Measurements from ENCODE around the gene FADS1. TPM values are rescaled to one million over a fixed set of nuclear protein-coding genes. Genes with fewer than 3 reads are reported as not detected.

FADS1 gene
- total RNA-seq, 1 donor from 2014 or later, result 24.1 TPM

DNA sequence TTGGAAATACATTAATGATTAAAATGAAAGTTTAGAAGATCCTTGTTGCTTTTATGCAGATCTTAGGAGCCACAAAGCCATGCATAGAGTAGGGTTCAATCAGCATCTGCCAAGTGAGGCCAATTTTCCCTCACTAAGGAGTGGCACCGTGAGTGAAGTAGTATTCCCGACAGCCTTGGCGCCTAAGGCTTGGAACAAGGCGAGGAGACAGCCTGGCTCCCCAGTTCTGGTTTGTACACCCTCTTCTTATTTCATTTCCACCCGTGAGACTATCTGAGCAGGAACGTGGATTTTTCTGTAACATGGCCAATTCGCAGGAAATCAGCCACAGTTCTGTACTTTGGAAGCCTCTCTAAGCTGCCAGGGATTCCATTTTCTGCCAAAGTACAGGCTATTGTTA, 33.9 kb upstream of the FADS1 start:
- intact Hi-C loops (cut with micrococcal nuclease), result no loop called here
- no peaks in the 10 kb centered on the region for H3K9me3 ChIP-seq (replicated peaks)
- TF ChIP-seq, protein P1, sequence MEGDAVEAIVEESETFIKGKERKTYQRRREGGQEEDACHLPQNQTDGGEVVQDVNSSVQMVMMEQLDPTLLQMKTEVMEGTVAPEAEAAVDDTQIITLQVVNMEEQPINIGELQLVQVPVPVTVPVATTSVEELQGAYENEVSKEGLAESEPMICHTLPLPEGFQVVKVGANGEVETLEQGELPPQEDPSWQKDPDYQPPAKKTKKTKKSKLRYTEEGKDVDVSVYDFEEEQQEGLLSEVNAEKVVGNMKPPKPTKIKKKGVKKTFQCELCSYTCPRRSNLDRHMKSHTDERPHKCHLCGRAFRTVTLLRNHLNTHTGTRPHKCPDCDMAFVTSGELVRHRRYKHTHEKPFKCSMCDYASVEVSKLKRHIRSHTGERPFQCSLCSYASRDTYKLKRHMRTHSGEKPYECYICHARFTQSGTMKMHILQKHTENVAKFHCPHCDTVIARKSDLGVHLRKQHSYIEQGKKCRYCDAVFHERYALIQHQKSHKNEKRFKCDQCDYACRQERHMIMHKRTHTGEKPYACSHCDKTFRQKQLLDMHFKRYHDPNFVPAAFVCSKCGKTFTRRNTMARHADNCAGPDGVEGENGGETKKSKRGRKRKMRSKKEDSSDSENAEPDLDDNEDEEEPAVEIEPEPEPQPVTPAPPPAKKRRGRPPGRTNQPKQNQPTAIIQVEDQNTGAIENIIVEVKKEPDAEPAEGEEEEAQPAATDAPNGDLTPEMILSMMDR (IDR thresholded peaks at IDR 0.05; ENCODE audit: borderline replicate concordance), result no peak
- no peaks in the 10 kb centered on the region for H3K27me3 ChIP-seq (ENCODE audit: low read depth)
- no peak overlapping the region for H3K4me3 ChIP-seq
- peaks cover 18% of the 10 kb centered on the region for H3K36me3 ChIP-seq
- peaks cover 34% of the 10 kb centered on the region for H3K4me1 ChIP-seq
- H3K27ac ChIP-seq (replicated peaks), result peak overlapping the region; percentile 78
- DNase-seq, result no peak

DNA sequence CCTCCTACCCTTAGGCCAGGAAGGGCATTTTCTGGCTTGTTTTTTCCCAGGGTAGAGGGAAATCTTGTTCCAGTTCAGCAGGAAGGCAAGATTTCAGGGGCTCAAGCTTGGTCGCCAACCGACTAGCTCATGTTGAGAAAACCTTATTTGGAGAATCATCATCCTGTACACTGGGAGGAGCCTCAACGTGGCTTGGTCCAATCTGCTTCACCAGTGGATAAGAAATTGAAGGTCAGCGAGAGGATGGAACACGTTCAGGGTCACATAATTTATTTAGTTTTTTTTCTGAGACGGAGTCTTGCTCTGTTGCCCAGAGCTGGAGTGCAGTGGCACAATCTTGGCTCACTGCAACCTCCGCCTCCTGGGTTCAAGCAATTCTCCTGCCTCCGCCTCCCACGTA, 31.8 kb upstream of the FADS1 start:
- DNase-seq, result no peak
- Histone ChIP-seq H3K4me3 (no peak overlapping the region), H3K4me1 (peaks cover 24% of the 10 kb centered on the region), H3K27me3 (ENCODE audit: low read depth) (no peaks in the 10 kb centered on the region), H3K36me3 (peaks cover 18% of the 10 kb centered on the region), H3K27ac (replicated peaks) (no peak overlapping the region), H3K9me3 (replicated peaks) (no peaks in the 10 kb centered on the region)
- intact Hi-C loops (cut with micrococcal nuclease), result no loop called here
- TF ChIP-seq, protein P1 (IDR thresholded peaks at IDR 0.05; ENCODE audit: borderline replicate concordance), result no peak

DNA sequence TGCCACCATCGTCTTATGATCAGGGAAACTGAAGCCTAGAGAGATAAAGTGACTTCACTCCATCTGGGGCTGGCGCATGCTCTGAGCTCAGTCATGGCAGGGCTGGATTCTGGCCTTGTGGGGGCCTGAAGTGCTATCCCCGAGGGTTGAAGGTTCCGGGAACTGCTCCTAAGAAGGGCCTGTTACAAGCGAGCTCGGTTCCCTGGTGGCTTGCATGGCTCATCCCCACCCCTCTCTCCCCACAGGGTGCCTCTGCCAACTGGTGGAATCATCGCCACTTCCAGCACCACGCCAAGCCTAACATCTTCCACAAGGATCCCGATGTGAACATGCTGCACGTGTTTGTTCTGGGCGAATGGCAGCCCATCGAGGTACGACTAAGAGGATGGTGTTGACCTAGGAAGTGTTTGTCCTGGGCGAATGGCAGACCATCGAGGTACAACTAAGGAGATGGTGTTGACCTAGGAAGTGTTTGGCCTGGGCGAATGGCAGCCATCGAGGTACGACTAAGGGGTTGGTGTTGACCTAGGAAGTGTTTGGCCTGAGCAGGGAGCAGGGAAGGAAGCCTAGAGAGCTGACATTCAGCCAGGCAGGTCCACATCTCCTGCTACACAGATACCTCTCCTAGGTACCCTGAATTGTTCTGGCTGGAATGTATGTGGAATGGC, 31.2 kb upstream of the FADS1 start:
- no peak for DNase-seq
- H3K4me3 ChIP-seq, result no peak overlapping the region
- H3K4me1 ChIP-seq, result peaks cover 20% of the 10 kb centered on the region
- H3K9me3 ChIP-seq (replicated peaks), result no peaks in the 10 kb centered on the region
- TF ChIP-seq, protein P1 (IDR thresholded peaks at IDR 0.05; ENCODE audit: borderline replicate concordance), result no peak
- no peak overlapping the region for H3K27ac ChIP-seq (replicated peaks)
- H3K36me3 ChIP-seq, result peaks cover 18% of the 10 kb centered on the region
- intact Hi-C loops (cut with micrococcal nuclease), result no loop called here
- no peaks in the 10 kb centered on the region for H3K27me3 ChIP-seq (ENCODE audit: low read depth)

DNA sequence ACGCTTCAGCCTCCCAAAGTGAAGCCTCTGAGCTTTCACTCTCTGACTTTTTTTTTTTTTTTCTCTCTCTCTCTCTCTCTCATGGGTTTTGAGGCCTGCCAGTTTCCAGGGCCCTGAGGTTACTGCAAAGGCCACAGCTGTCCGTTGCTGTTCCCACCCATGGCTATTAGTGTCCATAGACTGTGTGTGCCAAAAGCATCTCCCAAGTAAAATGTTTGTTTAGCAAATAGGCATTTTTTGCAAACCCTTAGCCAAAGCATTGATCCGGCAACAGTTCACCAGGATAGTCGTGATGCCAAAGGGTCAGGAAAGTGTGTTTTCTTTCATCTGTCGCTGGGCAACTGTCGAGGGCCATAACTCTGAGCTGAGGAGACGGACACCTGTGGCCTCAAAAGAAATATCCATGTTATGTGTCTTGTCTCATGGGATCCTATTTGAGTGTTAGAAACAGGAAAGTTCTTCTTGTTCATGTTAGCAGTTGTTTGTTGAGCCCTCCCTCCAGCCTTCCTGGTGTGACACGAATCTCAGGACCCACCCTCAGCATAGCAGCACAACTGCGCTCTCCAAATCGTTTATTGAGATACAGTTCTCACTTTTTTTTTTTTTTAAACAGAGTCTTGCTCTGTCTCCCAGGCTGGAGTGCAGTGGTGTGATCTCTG, 29.7 kb upstream of the FADS1 start:
- intact Hi-C loops (cut with micrococcal nuclease), result no loop called here
- H3K4me1 ChIP-seq, result peaks cover 25% of the 10 kb centered on the region

DNA sequence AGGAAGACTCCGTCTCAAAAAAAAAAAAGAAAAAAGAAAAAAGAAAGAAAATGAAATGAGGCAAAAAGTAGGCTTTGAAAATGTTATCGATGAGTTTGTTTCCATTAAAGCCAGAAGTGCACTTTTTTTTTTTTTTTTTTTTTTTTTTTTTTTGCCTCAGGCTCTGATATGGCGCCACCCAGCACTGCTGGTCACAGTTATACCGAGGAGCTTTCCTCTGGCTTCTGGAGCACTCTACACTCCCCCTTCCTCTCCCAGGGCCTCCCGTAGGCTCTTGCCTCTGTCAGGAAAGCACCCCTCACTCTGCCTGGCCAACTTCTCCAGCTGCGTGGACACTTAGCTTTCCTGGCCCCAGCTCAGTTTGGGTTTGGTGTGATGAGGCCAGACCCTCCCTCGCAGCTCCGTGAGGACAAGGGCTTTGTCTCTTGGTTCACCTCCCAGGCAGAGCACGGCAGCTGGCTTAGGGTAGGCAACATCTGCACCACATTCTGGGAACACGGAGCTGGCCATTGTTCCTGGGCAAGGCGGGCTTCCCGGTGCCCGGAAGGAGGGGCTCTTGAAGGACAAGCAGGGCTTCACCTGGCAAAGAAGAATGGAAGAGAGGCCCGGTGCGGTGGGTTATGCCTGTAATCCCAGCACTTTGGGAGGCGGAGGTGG, 28.2 kb upstream of the FADS1 start:
- Histone ChIP-seq H3K9me3 (replicated peaks) (no peaks in the 10 kb centered on the region), H3K4me1 (peaks cover 18% of the 10 kb centered on the region), H3K27me3 (ENCODE audit: low read depth) (no peaks in the 10 kb centered on the region), H3K36me3 (peaks cover 34% of the 10 kb centered on the region), H3K4me3 (no peak overlapping the region), H3K27ac (replicated peaks) (no peak overlapping the region)
- intact Hi-C loops (cut with micrococcal nuclease), result no loop called here
- TF ChIP-seq, protein P1 (IDR thresholded peaks at IDR 0.05; ENCODE audit: borderline replicate concordance), result no peak
- no peak for DNase-seq

More for the DNA sequence above, 29.7 kb upstream of the FADS1 start:
- TF ChIP-seq, protein P1 (IDR thresholded peaks at IDR 0.05; ENCODE audit: borderline replicate concordance), result no peak
- Histone ChIP-seq H3K36me3 (peaks cover 25% of the 10 kb centered on the region), H3K4me3 (no peak overlapping the region), H3K9me3 (replicated peaks) (no peaks in the 10 kb centered on the region), H3K27me3 (ENCODE audit: low read depth) (no peaks in the 10 kb centered on the region), H3K27ac (replicated peaks) (no peak overlapping the region)
- no peak for DNase-seq

Data from left ventricle myocardium inferior (tissue), 1 donor.